HepG2 (cell line): Measurements from ENCODE around the gene TMEM107. TPM values are rescaled to one million over a fixed set of nuclear protein-coding genes. Genes with fewer than 3 reads are reported as not detected.
A peak's percentile ranks its signal among the peaks of the same experiment; 100 is the strongest.

Experiments used
- ASH2L ChIP-seq: fragments of 300-600, 200-600 bp; sonication (generic); IDR thresholded peaks from 2 replicates; pipeline ENCODE4 v1.7.0; 2017; ENCODE audit warnings: low read depth, mild to moderate bottlenecking, moderate library complexity, mixed read lengths, low read length; ENCODE audit not compliant: insufficient read length
- CREM ChIP-seq, 2 experiments: sonication (generic) in 1 of 2; formaldehyde crosslinking in 1 of 2; IDR thresholded peaks; 2 replicates each; pipeline versions ENCODE4 v1.4.0 to v1.6.1; 2016 to 2020; ENCODE audit warnings: antibody characterized with exemption in 1 of 2, mild to moderate bottlenecking in 1 of 2, missing genetic modification reagents in 1 of 2
- FOXO1 ChIP-seq: sonication (generic); formaldehyde crosslinking; IDR thresholded peaks from 2 replicates; pipeline ENCODE4 v1.4.0; 2020; ENCODE audit warnings: missing genetic modification reagents
- GPN1 ChIP-seq: sonication (generic); formaldehyde crosslinking; IDR thresholded peaks from 2 replicates; pipeline ENCODE4 v1.5.1; 2020; ENCODE audit warnings: missing genetic modification reagents, borderline replicate concordance
- HDAC6 ChIP-seq: fragments of 200-600 bp; sonication (generic); IDR thresholded peaks from 2 replicates; pipeline ENCODE4 v1.7.0; 2017; ENCODE audit warnings: mild to moderate bottlenecking, antibody characterized with exemption, low read length, low read depth
- KLF16 ChIP-seq, 2 experiments: sonication (generic) in 1 of 2; formaldehyde crosslinking in 1 of 2; IDR thresholded peaks; 2 replicates each; pipeline versions ENCODE4 v1.6.1 to v1.8.0; 2016 to 2023; ENCODE audit warnings: missing genetic modification reagents in 2 of 2, missing compliant biosample characterization in 1 of 2
- MAFF ChIP-seq: IDR thresholded peaks from 2 replicates; pipeline ENCODE4 v1.6.1; 2011; ENCODE audit warnings: low read depth, low read length, improper control_type of control experiment
- MIER2 ChIP-seq: IDR thresholded peaks from 2 replicates; pipeline ENCODE4 v1.6.1; 2016; ENCODE audit warnings: missing biosample characterization, missing genetic modification reagents
- NFE2L1 ChIP-seq: sonication (generic); formaldehyde crosslinking; IDR thresholded peaks from 2 replicates; pipeline ENCODE4 v1.4.0; 2020; ENCODE audit warnings: missing genetic modification reagents, mild to moderate bottlenecking, borderline replicate concordance
- RXRA ChIP-seq: sonication (generic); formaldehyde crosslinking; IDR thresholded peaks from 2 replicates; pipeline ENCODE4 v1.5.1; 2020; ENCODE audit warnings: missing genetic modification reagents
- SIX4 ChIP-seq: sonication (generic); formaldehyde crosslinking; IDR thresholded peaks from 2 replicates; pipeline ENCODE4 v1.4.0; 2020; ENCODE audit warnings: missing genetic modification reagents
- ZBTB4 ChIP-seq: sonication (generic); formaldehyde crosslinking; IDR thresholded peaks from 2 replicates; pipeline ENCODE4 v1.4.0; 2020; ENCODE audit warnings: missing genetic modification reagents, mild to moderate bottlenecking, borderline replicate concordance
- ZNF101 ChIP-seq: sonication (generic); formaldehyde crosslinking; IDR thresholded peaks from 2 replicates; pipeline ENCODE4 v1.4.0; 2020; ENCODE audit warnings: mild to moderate bottlenecking, low read depth, missing genetic modification reagents, borderline replicate concordance
- ZNF160 ChIP-seq: sonication (generic); formaldehyde crosslinking; IDR thresholded peaks from 2 replicates; pipeline ENCODE4 v1.8.0; 2022; ENCODE audit warnings: mild to moderate bottlenecking, inconsistent platforms, missing genetic modification reagents
- ZNF230 ChIP-seq: sonication (generic); formaldehyde crosslinking; IDR thresholded peaks from 2 replicates; pipeline ENCODE4 v1.4.0; 2020; ENCODE audit warnings: mild to moderate bottlenecking, missing genetic modification reagents
- ZNF354B ChIP-seq: sonication (generic); formaldehyde crosslinking; IDR thresholded peaks from 2 replicates; pipeline ENCODE4 v1.8.0; 2022; ENCODE audit warnings: mild to moderate bottlenecking, missing genetic modification reagents
- ZNF484 ChIP-seq: sonication (generic); formaldehyde crosslinking; IDR thresholded peaks from 2 replicates; pipeline ENCODE4 v1.5.1; 2020; ENCODE audit warnings: mild to moderate bottlenecking, low read depth, missing genetic modification reagents, borderline replicate concordance
- ZNF501 ChIP-seq: sonication (generic); formaldehyde crosslinking; IDR thresholded peaks from 2 replicates; pipeline ENCODE4 v1.5.1; 2020; ENCODE audit warnings: mild to moderate bottlenecking, moderate library complexity, missing genetic modification reagents
- ZNF567 ChIP-seq: sonication (generic); formaldehyde crosslinking; IDR thresholded peaks from 2 replicates; pipeline ENCODE4 v1.8.1; 2023; ENCODE audit warnings: mild to moderate bottlenecking, missing genetic modification reagents, borderline replicate concordance
- ZNF761 ChIP-seq: sonication (generic); formaldehyde crosslinking; conservative IDR thresholded peaks from 2 replicates; pipeline ENCODE4 v1.4.0; 2020; ENCODE audit warnings: mild to moderate bottlenecking, missing genetic modification reagents
- ZNF775 ChIP-seq: sonication (generic); formaldehyde crosslinking; IDR thresholded peaks from 2 replicates; pipeline ENCODE4 v1.4.0; 2020; ENCODE audit warnings: missing genetic modification reagents, mild to moderate bottlenecking, moderate library complexity, borderline replicate concordance
- polyA plus RNA-seq, 8 experiments: library from polyadenylated mRNA; depleted of rRNA in 3 of 8; stranded (reverse) in 7 of 8; unstranded in 1 of 8; fragments of >200 nt; fragmentation: Illumina TruSeq in 4 of 8; extraction: Trizol in 4 of 8; gene quantifications; 2 replicates each; pipeline versions ENCODE4 v1.2.1 to v1.2.3, GENCODE V29; 2011 to 2016; ENCODE audit warnings: low read depth in 4 of 8, missing spikeins in 1 of 8, mixed read lengths in 1 of 8; ENCODE audit not compliant: insufficient read depth in 1 of 8
- total RNA-seq, 5 experiments: library from RNA; depleted of rRNA; stranded (reverse); fragments of >200 nt; fragmentation: Illumina TruSeq; extraction: Trizol; gene quantifications; 2 replicates each; pipeline ENCODE4 v1.2.3, GENCODE V29; 2016; ENCODE audit warnings: low read depth in 1 of 5
- TF ChIP-seq, protein P1 (sequence below): IDR thresholded peaks from 2 replicates; pipeline ENCODE4 v1.6.1; 2016; ENCODE audit warnings: mild to moderate bottlenecking
- TF ChIP-seq, protein P2 (sequence below): sonication (generic); formaldehyde crosslinking; IDR thresholded peaks from 2 replicates; pipeline ENCODE4 v1.8.0; 2022; ENCODE audit warnings: missing genetic modification reagents, mild to moderate bottlenecking, borderline replicate concordance

Gene TMEM107
- total and polyA plus RNA-seq, 2 of the 13 experiments (the other 11 are each of a cell fraction or from before 2014, with no cell fraction given): 7.2 to 15.3 TPM

DNA sequence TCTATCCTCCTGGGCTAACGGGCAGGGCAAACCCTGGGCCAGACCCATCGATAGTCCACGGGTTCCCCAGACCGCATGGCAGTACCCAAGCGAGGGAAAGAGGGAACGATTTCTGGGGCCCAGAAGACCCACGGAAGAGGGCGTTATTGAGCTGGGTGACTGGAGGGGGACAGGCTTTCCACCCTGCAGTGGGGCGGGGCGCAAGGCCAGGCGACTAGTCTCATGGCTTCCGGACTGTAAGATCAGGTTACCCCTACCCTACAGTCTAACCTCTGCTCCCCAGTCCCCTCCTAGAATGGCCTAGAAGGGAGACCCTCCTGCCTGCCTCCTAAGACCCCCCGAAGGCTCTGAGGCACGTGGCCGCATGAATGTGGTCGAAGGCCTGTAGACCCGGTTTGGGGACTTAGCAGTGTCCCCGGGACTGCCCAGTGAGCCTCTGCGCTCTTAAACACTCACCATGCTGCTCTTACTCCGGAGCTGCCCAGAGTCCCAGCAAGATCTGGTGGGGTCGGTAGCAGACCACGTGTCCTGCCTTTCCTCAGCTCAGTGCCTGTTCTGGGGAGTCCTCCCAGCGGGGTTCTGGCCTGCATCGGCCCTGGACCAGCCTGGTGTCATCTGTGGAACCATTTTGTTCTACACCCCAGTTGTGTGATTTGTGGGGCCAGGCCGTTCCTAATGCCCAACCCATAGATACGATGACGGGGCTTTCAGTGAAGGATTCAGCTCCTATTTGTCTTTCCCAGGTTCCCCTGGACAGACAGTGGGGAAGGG lies 47.4 kb upstream of the TMEM107 start (continued):
- TF ChIP-seq ZNF501 (CRISPR knock-in tag) (peak; percentile 21; the same call in 1 of the 2 replicates), MIER2 (CRISPR knock-in tag) (no peak), KLF16 (CRISPR knock-in tag; IDR thresholded peaks at IDR 0.05) (no peak), ZNF775 (CRISPR knock-in tag) (0 out of 2 replicates have a peak, but pooled peaks have one; percentile 1), RXRA (CRISPR knock-in tag) (no peak), HDAC6 (no peak), ZNF160 (CRISPR knock-in tag) (0 out of 2 replicates have a peak, but pooled peaks have one; percentile 42), ZBTB4 (0 out of 2 replicates have a peak, but pooled peaks have one; percentile 8), ZNF484 (CRISPR knock-in tag) (no peak), ZNF101 (no peak), GPN1 (no peak), ZNF230 (CRISPR knock-in tag) (no peak), FOXO1 (CRISPR knock-in tag) (no peak), ZNF761 (CRISPR knock-in tag) (no peak), ASH2L (no peak), CREM (IDR thresholded peaks at IDR 0.05) (no peak), CREM (CRISPR knock-in tag; IDR thresholded peaks at IDR 0.05) (no peak), ZNF354B (CRISPR knock-in tag) (no peak), NFE2L1 (no peak), SIX4 (no peak), MAFF (no peak), ZNF567 (CRISPR knock-in tag) (no peak)
- TF ChIP-seq, protein P1, sequence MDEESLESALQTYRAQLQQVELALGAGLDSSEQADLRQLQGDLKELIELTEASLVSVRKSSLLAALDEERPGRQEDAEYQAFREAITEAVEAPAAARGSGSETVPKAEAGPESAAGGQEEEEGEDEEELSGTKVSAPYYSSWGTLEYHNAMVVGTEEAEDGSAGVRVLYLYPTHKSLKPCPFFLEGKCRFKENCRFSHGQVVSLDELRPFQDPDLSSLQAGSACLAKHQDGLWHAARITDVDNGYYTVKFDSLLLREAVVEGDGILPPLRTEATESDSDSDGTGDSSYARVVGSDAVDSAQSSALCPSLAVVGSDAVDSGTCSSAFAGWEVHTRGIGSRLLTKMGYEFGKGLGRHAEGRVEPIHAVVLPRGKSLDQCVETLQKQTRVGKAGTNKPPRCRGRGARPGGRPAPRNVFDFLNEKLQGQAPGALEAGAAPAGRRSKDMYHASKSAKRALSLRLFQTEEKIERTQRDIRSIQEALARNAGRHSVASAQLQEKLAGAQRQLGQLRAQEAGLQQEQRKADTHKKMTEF (CRISPR knock-in tag): no peak
- TF ChIP-seq, protein P2, sequence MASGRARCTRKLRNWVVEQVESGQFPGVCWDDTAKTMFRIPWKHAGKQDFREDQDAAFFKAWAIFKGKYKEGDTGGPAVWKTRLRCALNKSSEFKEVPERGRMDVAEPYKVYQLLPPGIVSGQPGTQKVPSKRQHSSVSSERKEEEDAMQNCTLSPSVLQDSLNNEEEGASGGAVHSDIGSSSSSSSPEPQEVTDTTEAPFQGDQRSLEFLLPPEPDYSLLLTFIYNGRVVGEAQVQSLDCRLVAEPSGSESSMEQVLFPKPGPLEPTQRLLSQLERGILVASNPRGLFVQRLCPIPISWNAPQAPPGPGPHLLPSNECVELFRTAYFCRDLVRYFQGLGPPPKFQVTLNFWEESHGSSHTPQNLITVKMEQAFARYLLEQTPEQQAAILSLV: peak; percentile 38; the same call in 1 of the 2 replicates
